Mesenchymal stem cell (in vitro differentiated cells and primary cell): Measurements from ENCODE around the gene MRPS27.

Source experiments
- DNase-seq: peaks from one replicate; pipeline ENCODE4 v3.0.0-alpha.2; 2013
- H2AFZ ChIP-seq: one replicate; pipeline ENCODE4 v1.6.1; 2013; ENCODE audit warnings: low read depth, mild to moderate bottlenecking, control low read depth, inconsistent platforms, low read length, moderate library complexity
- H2AK5ac ChIP-seq: 2 replicates; pipeline ENCODE4 v1.6.1; 2013; ENCODE audit warnings: low read length, moderate library complexity, mild to moderate bottlenecking, inconsistent platforms; ENCODE audit not compliant: severe bottlenecking
- H2BK120ac ChIP-seq: one replicate; pipeline ENCODE4 v1.6.1; 2013; ENCODE audit warnings: low read depth, mild to moderate bottlenecking, inconsistent platforms, low read length, moderate library complexity
- H2BK12ac ChIP-seq, 2 experiments: one replicate each; pipeline ENCODE4 v1.6.1; 2013; ENCODE audit warnings: inconsistent platforms in 2 of 2, low read length in 2 of 2, mild to moderate bottlenecking in 2 of 2, moderate library complexity in 2 of 2, control low read depth in 1 of 2
- H2BK15ac ChIP-seq: one replicate; pipeline ENCODE4 v1.6.1; 2013; ENCODE audit warnings: mild to moderate bottlenecking, low read depth, inconsistent platforms; ENCODE audit not compliant: poor library complexity, severe bottlenecking
- H2BK5ac ChIP-seq: 2 replicates; pipeline ENCODE4 v1.6.1; 2013; ENCODE audit warnings: low read depth, mild to moderate bottlenecking, low read length, control low read depth, inconsistent platforms; ENCODE audit not compliant: poor library complexity, severe bottlenecking
- H3K14ac ChIP-seq, 2 experiments: one replicate each; pipeline ENCODE4 v1.6.1; 2013; ENCODE audit warnings: inconsistent platforms in 2 of 2, low read length in 2 of 2, control low read depth in 1 of 2, mild to moderate bottlenecking in 1 of 2, moderate library complexity in 1 of 2
- H3K18ac ChIP-seq, 2 experiments: one replicate each; pipeline ENCODE4 v1.6.1; 2013; ENCODE audit warnings: inconsistent platforms in 2 of 2, low read length in 2 of 2, control low read depth in 1 of 2, low read depth in 1 of 2, mild to moderate bottlenecking in 1 of 2
- H3K23ac ChIP-seq, 2 experiments: one replicate each; pipeline ENCODE4 v1.6.1; 2013; ENCODE audit warnings: inconsistent platforms in 2 of 2, low read length in 2 of 2, mild to moderate bottlenecking in 2 of 2, moderate library complexity in 2 of 2, control low read depth in 1 of 2
- H3K27ac ChIP-seq: 2 replicates; pipeline ENCODE4 v1.5.1; 2013; ENCODE audit warnings: mild to moderate bottlenecking, moderate library complexity, low read length, control low read depth, inconsistent platforms; ENCODE audit not compliant: poor library complexity, severe bottlenecking
- H3K27me3 ChIP-seq, 2 experiments: 2 replicates each; pipeline versions ENCODE4 v1.6.1 to v1.7.0; 2013; ENCODE audit warnings: low read length in 2 of 2, mild to moderate bottlenecking in 2 of 2, moderate library complexity in 2 of 2, control low read depth in 1 of 2, inconsistent platforms in 1 of 2; ENCODE audit not compliant: control insufficient read depth in 1 of 2, insufficient read depth in 1 of 2
- H3K36me3 ChIP-seq, 2 experiments: 2 replicates each; pipeline versions ENCODE4 v1.6.1 to v1.7.0; 2013; ENCODE audit warnings: low read length in 2 of 2, control low read depth in 1 of 2, inconsistent platforms in 1 of 2, low read depth in 1 of 2, mild to moderate bottlenecking in 1 of 2; ENCODE audit not compliant: insufficient read depth in 2 of 2, control insufficient read depth in 1 of 2
- H3K4ac ChIP-seq, 2 experiments: one replicate each; pipeline ENCODE4 v1.6.1; 2013; ENCODE audit warnings: inconsistent platforms in 2 of 2, low read length in 2 of 2, mild to moderate bottlenecking in 2 of 2, moderate library complexity in 2 of 2, control low read depth in 1 of 2, low read depth in 1 of 2
- H3K4me1 ChIP-seq: 2 replicates; pipeline ENCODE4 v1.6.1; 2013; ENCODE audit warnings: low read depth, low read length, control low read depth; ENCODE audit not compliant: control insufficient read depth, insufficient read depth
- H3K4me2 ChIP-seq: 2 replicates; pipeline ENCODE4 v1.6.1; 2013; ENCODE audit warnings: low read length, mild to moderate bottlenecking, inconsistent platforms; ENCODE audit not compliant: poor library complexity, severe bottlenecking
- H3K4me3 ChIP-seq, 2 experiments: 2 replicates each; pipeline versions ENCODE4 v1.5.1 to v1.7.0; 2013; ENCODE audit warnings: low read length in 2 of 2, mild to moderate bottlenecking in 2 of 2, control low read depth in 1 of 2, low read depth in 1 of 2; ENCODE audit not compliant: insufficient read depth in 1 of 2
- H3K79me1 ChIP-seq: replicated peaks from 2 replicates; pipeline ENCODE4 v1.6.1; 2013; ENCODE audit warnings: mild to moderate bottlenecking, control low read depth, low read length, inconsistent platforms; ENCODE audit not compliant: poor library complexity, severe bottlenecking
- H3K9ac ChIP-seq: 2 replicates; pipeline ENCODE4 v1.7.0; 2013; ENCODE audit warnings: mild to moderate bottlenecking, low read length, moderate library complexity
- H3K9me3 ChIP-seq: 2 replicates; pipeline ENCODE4 v1.7.0; 2013; ENCODE audit warnings: mild to moderate bottlenecking, low read length; ENCODE audit not compliant: control insufficient read depth
- H4K8ac ChIP-seq: one replicate; pipeline ENCODE4 v1.6.1; 2013; ENCODE audit warnings: inconsistent platforms, mild to moderate bottlenecking, low read length, moderate library complexity
- H4K91ac ChIP-seq: one replicate; pipeline ENCODE4 v1.6.1; 2013; ENCODE audit warnings: mild to moderate bottlenecking, low read length, inconsistent platforms
- WGBS: methylation state at CpG from one replicate; pipeline ENCODE4 v1.1.7; 2013; ENCODE audit warnings: mixed read lengths; 5-methylcytosine and 5-hydroxymethylcytosine counted together

Gene MRPS27

DNA sequence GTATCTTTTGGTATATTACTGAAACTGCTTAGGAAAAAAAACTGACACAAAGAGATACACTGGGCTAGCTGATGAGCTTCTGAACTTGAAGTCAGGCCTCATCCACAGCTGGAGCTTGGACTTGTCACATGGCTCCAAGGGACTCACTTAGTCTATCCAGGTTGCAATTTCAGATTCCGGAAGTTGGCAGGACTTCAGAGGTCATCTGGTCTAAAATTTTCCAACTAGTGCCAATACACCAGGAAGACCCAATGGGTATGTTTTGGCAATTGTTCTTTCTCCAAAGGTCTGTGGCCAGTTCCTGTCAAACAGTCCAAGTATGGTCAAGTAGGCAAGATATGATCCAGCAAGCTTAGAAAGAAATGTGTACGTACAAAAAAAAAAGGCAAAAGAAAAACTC, 36.7 kb downstream of the MRPS27 start:
- Histone ChIP-seq H3K9me3 (no peaks in the 10 kb centered on the region), H2AK5ac (no peak overlapping the region), H2BK15ac (peak overlapping the region; percentile 12), H4K8ac (peak overlapping the region; percentile 7), H3K23ac (no peak overlapping the region), H2BK12ac (peak overlapping the region in 1 of 2 experiments; percentile 15), H3K14ac (no peak overlapping the region), H2AFZ (no peak overlapping the region), H3K4me3 (no peak overlapping the region), H3K4ac (no peak overlapping the region), H3K4me1 (no peaks in the 10 kb centered on the region), H3K4me2 (no peak overlapping the region), H3K9ac (peak overlapping the region; percentile 74), H2BK5ac (no peak overlapping the region), H2BK120ac (peak overlapping the region; percentile 61), H3K18ac (peak overlapping the region; percentile 64 to 78), H4K91ac (no peak overlapping the region), H3K79me1 (peaks cover 12% of the 10 kb centered on the region), H3K27me3 (no peaks in the 10 kb centered on the region), H3K27ac (no peak overlapping the region), H3K36me3 (peaks cover 2 to 23% of the 10 kb centered on the region in 2 experiments)
- WGBS: 83% methylated on average over 2 of the region's 2 CpGs
- DNase-seq: peak; percentile 26

DNA sequence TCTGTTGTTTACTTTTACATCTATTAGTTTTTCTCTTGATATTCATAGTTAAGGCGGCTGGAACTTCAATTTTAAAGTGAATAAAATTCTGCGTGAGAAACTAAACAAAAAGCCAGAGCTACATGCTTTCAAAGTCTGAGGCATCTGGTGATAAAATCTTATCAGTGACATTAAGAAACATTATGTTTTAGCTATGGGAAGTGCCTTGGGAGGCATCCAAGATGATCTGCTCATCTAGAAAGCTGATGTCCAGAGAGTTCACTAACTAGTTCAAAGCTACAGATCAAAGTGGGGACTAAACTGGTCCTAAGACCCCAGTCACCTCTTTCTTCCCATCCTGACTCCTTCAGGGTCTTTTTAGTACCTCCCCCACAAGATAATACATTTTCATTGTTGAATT, 37.2 kb downstream of the MRPS27 start:
- H3K18ac ChIP-seq: no peak overlapping the region
- peak overlapping the region; percentile 74 for H3K9ac ChIP-seq
- H3K4ac ChIP-seq: no peak overlapping the region
- no peak overlapping the region for H4K91ac ChIP-seq
- no peaks in the 10 kb centered on the region for H3K9me3 ChIP-seq
- no peak overlapping the region for H2BK15ac ChIP-seq
- 62% methylated on average over 2 of the region's 2 CpGs for WGBS
- no peak overlapping the region for H3K23ac ChIP-seq
- no peak overlapping the region for H2BK12ac ChIP-seq
- no peaks in the 10 kb centered on the region for H3K4me1 ChIP-seq
- H2AFZ ChIP-seq: no peak overlapping the region
- no peak overlapping the region for H3K14ac ChIP-seq
- H3K27me3 ChIP-seq: no peaks in the 10 kb centered on the region
- no peak overlapping the region for H3K27ac ChIP-seq
- no peak overlapping the region for H3K4me2 ChIP-seq
- no peak overlapping the region for H4K8ac ChIP-seq
- peak; percentile 60 for DNase-seq
- peaks cover 12% of the 10 kb centered on the region for H3K79me1 ChIP-seq
- no peak overlapping the region for H2BK120ac ChIP-seq
- no peak overlapping the region for H2BK5ac ChIP-seq
- no peak overlapping the region for H3K4me3 ChIP-seq
- no peak overlapping the region for H2AK5ac ChIP-seq
- H3K36me3 ChIP-seq: peaks cover 2 to 23% of the 10 kb centered on the region in 2 experiments

DNA sequence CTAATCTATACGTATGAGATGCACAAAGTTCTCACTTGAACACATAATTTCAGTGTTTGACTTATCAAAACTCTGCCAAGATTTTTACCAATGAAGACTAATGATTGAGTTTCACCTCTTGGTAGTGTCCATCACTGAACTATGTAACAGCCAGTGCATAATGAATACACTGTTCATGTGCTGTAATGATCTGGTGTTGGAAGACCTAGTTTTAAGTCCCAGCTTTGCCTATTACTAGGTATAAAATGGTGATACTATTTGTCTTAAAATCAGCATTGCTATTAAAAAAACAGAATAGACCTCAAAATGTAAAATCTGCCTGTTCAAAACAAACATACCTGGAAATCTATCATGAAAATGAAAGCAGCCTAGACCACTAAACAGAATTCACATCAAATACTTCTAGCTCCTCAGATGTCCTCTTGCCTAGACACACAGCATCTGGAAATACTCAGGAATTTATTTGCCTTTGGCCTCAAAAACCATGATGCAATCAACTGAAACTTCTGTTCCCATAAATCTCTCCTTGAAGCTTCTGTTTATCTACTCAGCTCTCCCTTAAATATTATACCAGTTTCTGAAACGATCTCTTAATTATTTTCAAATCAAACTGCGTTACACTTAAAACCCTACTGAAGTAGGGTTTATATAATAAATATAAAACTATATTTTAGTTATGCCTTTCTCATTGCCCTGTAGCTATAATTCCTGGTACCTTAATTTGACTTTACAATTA, 38.1 kb downstream of the MRPS27 start:
- H3K4me2 ChIP-seq: no peak overlapping the region
- no peak overlapping the region for H2AK5ac ChIP-seq
- H4K8ac ChIP-seq: no peak overlapping the region
- H3K36me3 ChIP-seq: peaks cover 0 to 19% of the 10 kb centered on the region in 2 experiments
- DNase-seq: peak; percentile 88
- no peak overlapping the region for H3K4ac ChIP-seq
- H4K91ac ChIP-seq: no peak overlapping the region
- WGBS: 100% methylated on average over 1 of the region's 3 CpGs
- no peak overlapping the region for H3K18ac ChIP-seq
- peak overlapping the region; percentile 74 for H3K9ac ChIP-seq
- no peaks in the 10 kb centered on the region for H3K9me3 ChIP-seq
- H3K4me3 ChIP-seq: no peak overlapping the region
- no peak overlapping the region for H2BK15ac ChIP-seq
- H3K27me3 ChIP-seq: no peaks in the 10 kb centered on the region
- H3K23ac ChIP-seq: no peak overlapping the region
- H3K14ac ChIP-seq: no peak overlapping the region
- H3K79me1 ChIP-seq: peaks cover 10% of the 10 kb centered on the region
- H2AFZ ChIP-seq: no peak overlapping the region
- peak overlapping the region in 1 of 2 experiments; percentile 25 for H2BK12ac ChIP-seq
- H2BK5ac ChIP-seq: no peak overlapping the region
- no peak overlapping the region for H2BK120ac ChIP-seq
- no peaks in the 10 kb centered on the region for H3K4me1 ChIP-seq
- no peak overlapping the region for H3K27ac ChIP-seq

DNA sequence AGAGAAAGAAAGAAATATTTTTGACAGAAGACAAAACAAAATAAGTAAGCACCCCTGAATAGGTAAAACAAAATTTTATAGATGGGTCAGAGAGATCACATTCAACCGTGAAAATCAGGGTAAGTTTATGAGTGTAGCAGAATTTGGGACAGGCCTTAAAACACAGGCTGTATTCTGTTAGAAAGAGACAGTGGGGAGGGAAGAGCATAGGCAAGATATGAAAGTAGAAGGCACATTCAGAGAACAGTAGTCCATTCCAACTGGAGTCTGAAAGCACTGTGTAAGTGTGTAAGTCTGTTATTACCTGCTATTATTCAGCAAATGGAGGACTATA, 38.6 kb downstream of the MRPS27 start:
- no peak overlapping the region for H3K14ac ChIP-seq
- H3K79me1 ChIP-seq: peaks cover 7% of the 10 kb centered on the region
- no peak overlapping the region for H2BK5ac ChIP-seq
- no peak overlapping the region for H4K8ac ChIP-seq
- no peaks in the 10 kb centered on the region for H3K27me3 ChIP-seq
- no peak overlapping the region for H2AK5ac ChIP-seq
- peaks cover 0 to 15% of the 10 kb centered on the region in 2 experiments for H3K36me3 ChIP-seq
- no peak overlapping the region for H3K23ac ChIP-seq
- no peak overlapping the region for H3K27ac ChIP-seq
- no peak overlapping the region for H2BK120ac ChIP-seq
- H2BK12ac ChIP-seq: peak overlapping the region in 1 of 2 experiments; percentile 25
- H3K18ac ChIP-seq: no peak overlapping the region
- no peak overlapping the region for H2BK15ac ChIP-seq
- H3K4ac ChIP-seq: no peak overlapping the region
- H2AFZ ChIP-seq: no peak overlapping the region
- H3K4me1 ChIP-seq: no peaks in the 10 kb centered on the region
- H3K4me3 ChIP-seq: no peak overlapping the region
- H3K9ac ChIP-seq: peak overlapping the region; percentile 74
- H3K4me2 ChIP-seq: no peak overlapping the region
- WGBS: 86% methylated on average over 1 of the region's 1 CpG
- DNase-seq: peak; percentile 26
- no peaks in the 10 kb centered on the region for H3K9me3 ChIP-seq
- H4K91ac ChIP-seq: no peak overlapping the region
